Epithelial cell of esophagus (primary cell): ENCODE results near the gene HRH4.

Experiments used
- DNase-seq: peaks from one replicate; pipeline ENCODE4 v3.0.0; 2010; ENCODE audit warnings: low read depth
- H3K4me3 ChIP-seq: 2 replicates; pipeline ENCODE4 v1.5.1; 2011; ENCODE audit warnings: mild to moderate bottlenecking, low read length, control low read depth
- CTCF ChIP-seq: IDR thresholded peaks from 2 replicates; pipeline ENCODE4 v1.5.1; 2011; ENCODE audit warnings: low read depth, mild to moderate bottlenecking, low read length, control low read depth, inconsistent platforms; ENCODE audit not compliant: insufficient read depth; ENCODE audit errors: missing control alignments

HRH4 gene

GRCh38 chr18:24426398-24427294 lies 33.8 kb upstream of the HRH4 start, which contains the start of gene IMPACT:
IMPACT (plus strand) TSS chr18:24426670; CDS start chr18:24426757, 87 bp downstream.
- TF ChIP-seq CTCF, result no peak
- DNase-seq, result peak; percentile 80
- H3K4me3 ChIP-seq, result peak within 1 kb of the TSS; percentile 69

GRCh38 chr18:24427484-24427883 lies 33.0 kb upstream of the HRH4 start:
- TF ChIP-seq CTCF, result no peak
- peak; percentile 37 for DNase-seq
- H3K4me3 ChIP-seq, result peak overlapping the region; percentile 69

DNA sequence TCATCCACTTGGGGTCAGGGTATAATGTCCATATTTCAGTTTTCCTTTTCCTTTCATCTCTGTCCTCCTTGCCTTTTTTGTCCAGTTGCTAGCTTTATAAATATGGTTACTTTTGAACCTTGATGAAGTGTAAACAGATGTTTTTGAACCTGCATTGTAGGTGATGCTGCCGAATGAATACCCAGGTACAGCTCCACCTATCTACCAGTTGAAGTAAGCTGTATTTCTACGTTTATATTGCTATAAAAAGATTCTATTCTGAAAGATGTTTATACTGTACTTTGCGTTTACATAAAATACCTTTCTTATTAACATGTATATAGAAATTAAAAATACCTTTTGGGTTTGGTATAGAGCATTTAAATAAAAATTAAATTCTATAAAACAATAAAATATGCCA lies 31.7 kb upstream of the HRH4 start:
- peak; percentile 33 for DNase-seq
- peak; percentile 56 for TF ChIP-seq CTCF
- no peak overlapping the region for H3K4me3 ChIP-seq

GRCh38 chr18:24429188-24429587 lies 31.2 kb upstream of the HRH4 start:
- H3K4me3 ChIP-seq, result no peak overlapping the region
- no peak for DNase-seq
- no peak for TF ChIP-seq CTCF

DNA sequence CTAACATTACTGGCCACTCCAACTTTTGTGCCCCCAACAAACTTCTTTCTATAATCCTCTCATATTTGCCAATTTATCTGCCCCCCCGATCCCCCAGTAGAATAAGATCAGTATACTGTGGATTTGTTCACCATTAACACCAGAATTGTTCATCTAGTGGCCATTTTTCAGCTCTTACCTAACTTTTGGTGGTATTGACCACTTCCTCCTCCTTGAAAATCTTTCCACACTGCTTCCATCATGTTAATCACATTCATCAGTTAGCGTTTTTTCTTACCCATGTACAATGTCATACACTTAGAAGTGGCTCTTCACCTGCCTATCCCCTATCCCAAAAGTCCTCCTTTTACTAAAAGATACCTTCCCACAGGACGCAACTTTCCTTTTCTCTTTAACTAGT lies 27.8 kb upstream of the HRH4 start:
- DNase-seq, result no peak
- no peak for TF ChIP-seq CTCF
- H3K4me3 ChIP-seq, result no peak overlapping the region

- H3K4me3 ChIP-seq, result no peak overlapping the region
- DNase-seq, result no peak
- no peak for TF ChIP-seq CTCF
Measured at GRCh38 chr18:24436939-24437338, 23.5 kb upstream of the HRH4 start.

GRCh38 chr18:24443870-24444269 lies 16.6 kb upstream of the HRH4 start:
- no peak overlapping the region for H3K4me3 ChIP-seq
- no peak for DNase-seq
- TF ChIP-seq CTCF, result no peak
